Activated CD4-positive, alpha-beta T cell treated with anti-CD3 and anti-CD28 coated beads for 48 hours (primary cell): ENCODE results near the gene CAMTA1.

ENCODE experiments used
- DNase-seq: peaks from one replicate; pipeline ENCODE4 v3.0.0-alpha.2; 2020

The CAMTA1 gene

GRCh38 chr1:7497107-7497637, 711.9 kb downstream of the CAMTA1 start:
- no peak for DNase-seq

- no peak for DNase-seq
Measured at GRCh38 chr1:7500381-7501083, 715.3 kb downstream of the CAMTA1 start.

- DNase-seq = no peak
Measured at GRCh38 chr1:7501084-7501491, 715.8 kb downstream of the CAMTA1 start.

GRCh38 chr1:7501723-7502603, 716.7 kb downstream of the CAMTA1 start:
- no peak for DNase-seq

- DNase-seq = no peak
Measured at GRCh38 chr1:7503691-7504437, 718.6 kb downstream of the CAMTA1 start.

- no peak for DNase-seq
Measured at GRCh38 chr1:7504438-7504720, 719.1 kb downstream of the CAMTA1 start.

GRCh38 chr1:7505094-7505770, 720.0 kb downstream of the CAMTA1 start:
- DNase-seq = no peak

- DNase-seq = no peak
Measured at GRCh38 chr1:7505771-7506453, 720.7 kb downstream of the CAMTA1 start.

GRCh38 chr1:7506454-7507284, 721.4 kb downstream of the CAMTA1 start:
- DNase-seq = no peak

- no peak for DNase-seq
Measured at GRCh38 chr1:7507285-7508019, 722.2 kb downstream of the CAMTA1 start.

- DNase-seq = no peak
Measured at GRCh38 chr1:7508052-7508933, 723.0 kb downstream of the CAMTA1 start.

- DNase-seq = no peak
Measured at GRCh38 chr1:7508934-7509519, 723.8 kb downstream of the CAMTA1 start.

- no peak for DNase-seq
Measured at GRCh38 chr1:7509598-7509997, 724.3 kb downstream of the CAMTA1 start.

GRCh38 chr1:7510389-7510931, 725.2 kb downstream of the CAMTA1 start:
- DNase-seq = no peak

- DNase-seq = no peak
Measured at GRCh38 chr1:7511381-7511780, 726.1 kb downstream of the CAMTA1 start.

- DNase-seq = no peak
Measured at GRCh38 chr1:7513081-7513480, 727.8 kb downstream of the CAMTA1 start.

- no peak for DNase-seq
Measured at GRCh38 chr1:7515175-7515574, 729.9 kb downstream of the CAMTA1 start.

- DNase-seq = no peak
Measured at GRCh38 chr1:7515904-7516303, 730.6 kb downstream of the CAMTA1 start.

- no peak for DNase-seq
Measured at GRCh38 chr1:7516341-7516740, 731.1 kb downstream of the CAMTA1 start.
